NCI-H226 (cell line): ENCODE data around the gene TRIM13.
A peak's percentile ranks its signal among the peaks of the same experiment; 100 is the strongest.
"Not testable (repeated sequence)": the region's sequence is repeated elsewhere in the genome, so short reads cannot be mapped to it uniquely, and the experiment has no call there.

Experiments used
- DNase-seq: peaks from one replicate; pipeline ENCODE4 v3.0.0-alpha.2; 2015

TRIM13 gene, protein sequence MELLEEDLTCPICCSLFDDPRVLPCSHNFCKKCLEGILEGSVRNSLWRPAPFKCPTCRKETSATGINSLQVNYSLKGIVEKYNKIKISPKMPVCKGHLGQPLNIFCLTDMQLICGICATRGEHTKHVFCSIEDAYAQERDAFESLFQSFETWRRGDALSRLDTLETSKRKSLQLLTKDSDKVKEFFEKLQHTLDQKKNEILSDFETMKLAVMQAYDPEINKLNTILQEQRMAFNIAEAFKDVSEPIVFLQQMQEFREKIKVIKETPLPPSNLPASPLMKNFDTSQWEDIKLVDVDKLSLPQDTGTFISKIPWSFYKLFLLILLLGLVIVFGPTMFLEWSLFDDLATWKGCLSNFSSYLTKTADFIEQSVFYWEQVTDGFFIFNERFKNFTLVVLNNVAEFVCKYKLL

DNA sequence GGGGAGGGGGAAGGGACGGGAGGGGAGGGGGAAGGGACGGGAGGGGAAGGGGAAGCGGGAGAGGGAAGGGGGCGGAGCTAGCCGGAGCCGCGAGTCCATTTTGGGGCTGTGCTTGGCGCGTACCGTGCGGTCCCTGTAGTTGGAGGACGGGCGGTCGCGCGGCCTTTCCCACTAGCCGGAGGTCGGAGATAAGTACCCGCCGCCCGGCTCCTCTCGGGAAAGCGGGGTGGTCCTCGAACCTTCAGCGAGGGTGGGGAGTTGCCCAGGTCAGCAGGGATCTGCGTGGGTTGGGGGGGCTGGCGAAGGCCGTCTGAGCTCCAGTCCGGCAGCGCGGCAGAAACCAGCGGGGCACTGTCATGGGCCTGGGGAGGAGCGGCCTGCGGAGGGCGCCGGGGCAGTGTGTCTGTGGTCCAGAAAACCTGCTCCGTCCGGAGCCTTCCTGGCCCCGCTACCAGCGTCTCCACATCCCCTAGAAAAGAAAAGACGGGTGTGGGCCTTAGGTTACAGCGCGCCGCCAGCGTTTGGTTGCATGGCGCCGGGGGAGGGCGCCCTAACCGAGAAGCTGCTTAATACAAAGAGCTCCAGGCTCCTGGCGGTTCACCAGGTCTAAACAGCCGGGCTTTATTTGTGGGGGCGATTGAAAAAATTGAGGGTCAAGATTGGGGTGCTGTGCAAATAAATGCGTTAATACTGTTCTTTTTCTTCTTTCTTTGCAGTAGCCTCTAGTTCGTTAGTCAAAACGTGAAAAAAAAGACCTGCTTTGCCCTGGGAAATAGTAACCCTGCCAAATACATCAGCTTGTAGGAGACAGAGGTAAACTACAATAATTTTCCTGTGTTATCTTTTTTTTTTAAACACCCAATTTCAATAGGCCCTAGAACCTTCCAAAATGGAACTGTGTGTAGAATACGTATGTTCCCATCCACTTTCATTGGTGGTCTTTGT lies at the start of gene TRIM13:
TSS of gene TRIM13 (plus strand) at position 92 of the 945 bp plus-strand sequence. CDS start 14,899 bp downstream, outside the sequence.
- DNase-seq, result peak; percentile 78

DNA sequence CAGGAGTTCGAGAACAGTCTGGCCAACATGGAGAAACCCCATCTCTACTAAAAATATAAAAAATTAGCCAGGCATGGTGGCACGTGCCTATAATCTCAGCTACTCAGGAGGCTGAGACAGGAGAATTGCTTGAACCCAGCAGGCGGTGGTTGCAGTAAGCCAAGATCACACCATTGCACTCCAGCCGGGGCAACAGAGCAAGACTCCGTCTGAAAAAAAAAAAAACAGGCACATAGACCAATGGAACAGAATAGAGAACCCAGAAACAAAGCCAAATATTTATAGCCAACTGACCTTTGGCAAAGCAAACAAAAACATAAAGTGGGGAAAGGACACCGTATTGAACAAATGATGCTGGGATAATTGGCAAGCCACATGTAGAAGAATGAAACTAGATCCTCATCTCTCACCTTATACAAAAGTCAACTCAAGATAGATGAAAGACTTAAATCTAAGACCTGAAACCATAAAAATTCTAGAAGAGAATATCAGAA lies 48.0 kb upstream of the TRIM13 start:
- DNase-seq, result not testable (repeated sequence)

DNA sequence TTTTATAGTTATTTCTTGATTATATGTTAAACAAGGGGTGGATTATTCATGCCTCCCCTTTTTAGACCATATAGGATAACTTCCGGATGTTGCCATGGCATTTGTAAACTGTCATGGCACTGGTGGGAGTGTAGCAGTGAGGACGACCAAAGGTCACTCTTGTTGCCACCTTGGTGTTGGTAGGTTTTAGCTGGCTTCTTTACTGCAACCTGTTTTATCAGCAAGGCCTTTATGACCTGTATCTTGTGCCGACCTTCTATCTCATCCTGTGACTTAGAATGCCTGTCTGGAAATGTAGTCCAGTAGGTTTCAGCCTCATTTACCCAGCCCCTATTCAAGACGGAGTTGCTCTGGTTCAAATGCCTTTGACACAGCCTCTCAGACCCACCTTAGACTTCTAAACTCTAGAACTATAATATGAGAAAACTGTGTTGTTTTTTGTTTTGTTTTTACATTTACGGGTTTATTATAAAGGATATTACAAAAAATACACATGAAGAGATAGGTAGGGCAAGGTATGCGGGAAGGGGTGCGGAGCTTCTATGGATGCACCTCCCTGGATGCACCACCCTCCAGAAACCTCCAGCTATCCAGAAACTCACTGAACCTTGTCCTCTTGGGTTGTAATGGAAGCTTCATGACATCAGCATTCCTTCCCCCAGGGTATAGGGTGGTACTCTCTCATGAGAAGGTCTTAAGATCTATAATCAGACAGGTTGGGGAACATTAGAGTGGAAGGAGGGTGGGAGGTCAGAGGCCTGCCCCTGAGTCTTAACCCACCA lies 44.9 kb upstream of the TRIM13 start:
- DNase-seq, result no peak

DNA sequence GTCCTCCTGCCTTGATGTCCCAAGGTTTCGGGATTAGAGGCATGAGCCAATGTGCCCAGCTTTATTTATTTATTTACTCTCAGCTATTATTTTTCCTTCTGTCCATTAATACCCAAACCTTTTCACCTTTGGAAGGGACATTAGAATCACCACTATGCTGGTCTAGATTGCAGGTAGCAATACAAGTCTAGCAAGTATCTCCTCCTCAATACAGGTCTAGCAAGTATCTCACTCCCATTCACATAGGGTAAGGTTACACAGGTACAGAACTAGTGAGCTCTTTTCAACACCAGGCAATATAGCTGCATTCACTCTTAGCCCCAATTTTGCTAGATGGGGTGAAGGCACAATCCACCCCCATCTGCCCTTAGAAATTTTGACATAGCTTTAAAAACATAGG lies 43.3 kb upstream of the TRIM13 start:
- no peak for DNase-seq

DNA sequence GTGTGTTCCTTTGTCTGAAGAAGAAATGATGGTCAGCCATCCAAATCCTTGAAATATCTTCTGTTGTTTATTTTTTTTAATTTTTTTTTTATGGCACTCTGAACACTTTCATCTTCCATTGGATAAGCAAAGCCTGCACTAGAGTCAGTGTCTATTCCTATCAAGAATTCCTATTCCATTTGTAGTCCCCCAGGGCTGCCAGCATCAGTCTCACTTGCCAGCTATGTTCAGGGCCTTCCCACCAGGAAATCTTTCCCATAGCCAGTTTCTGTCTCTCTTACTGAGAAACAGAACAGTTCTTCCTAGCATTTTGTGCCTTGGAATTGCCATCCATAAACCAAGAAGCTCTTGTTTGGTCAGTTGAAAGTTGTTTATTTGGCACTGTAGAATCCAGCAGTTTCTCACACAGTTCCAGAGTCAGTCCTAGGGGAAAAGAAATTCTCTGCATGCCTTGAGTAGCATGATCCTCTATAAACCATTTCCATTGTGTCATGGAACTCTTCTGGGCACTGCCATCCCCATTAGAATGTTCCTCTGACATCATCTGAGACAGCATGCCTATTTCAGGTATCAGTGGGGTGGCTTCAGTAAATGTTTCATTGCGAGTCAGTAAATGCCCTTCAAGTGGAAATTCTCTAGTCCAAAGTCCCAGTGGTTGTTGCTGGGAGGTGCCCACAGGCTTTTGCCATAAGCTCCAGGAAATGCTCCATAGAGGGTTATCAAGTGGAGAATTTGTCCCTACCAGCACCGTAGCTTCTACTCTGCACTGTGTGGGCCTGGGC lies 42.0 kb upstream of the TRIM13 start:
- no peak for DNase-seq

DNA sequence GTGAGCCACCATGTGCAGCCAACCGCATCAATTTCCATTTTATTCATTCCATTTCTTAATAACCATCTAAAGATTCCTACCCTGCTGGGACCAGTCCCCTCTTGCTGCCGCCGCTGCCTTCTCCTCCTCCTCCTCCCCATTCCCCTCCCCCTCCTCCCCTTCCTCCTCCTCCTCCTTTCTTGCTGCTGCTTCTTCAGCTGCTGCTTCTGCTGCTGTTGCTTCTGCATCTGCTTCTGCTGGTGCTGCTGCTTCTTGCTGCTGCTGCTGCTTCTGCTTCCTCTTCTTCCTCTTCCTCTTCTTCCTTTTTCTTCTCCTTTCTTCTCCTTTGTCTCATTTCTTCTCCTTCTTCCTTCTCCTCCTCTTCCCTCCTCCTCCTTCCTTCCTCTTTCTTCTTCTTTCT lies 40.7 kb upstream of the TRIM13 start:
- DNase-seq, result no peak

DNA sequence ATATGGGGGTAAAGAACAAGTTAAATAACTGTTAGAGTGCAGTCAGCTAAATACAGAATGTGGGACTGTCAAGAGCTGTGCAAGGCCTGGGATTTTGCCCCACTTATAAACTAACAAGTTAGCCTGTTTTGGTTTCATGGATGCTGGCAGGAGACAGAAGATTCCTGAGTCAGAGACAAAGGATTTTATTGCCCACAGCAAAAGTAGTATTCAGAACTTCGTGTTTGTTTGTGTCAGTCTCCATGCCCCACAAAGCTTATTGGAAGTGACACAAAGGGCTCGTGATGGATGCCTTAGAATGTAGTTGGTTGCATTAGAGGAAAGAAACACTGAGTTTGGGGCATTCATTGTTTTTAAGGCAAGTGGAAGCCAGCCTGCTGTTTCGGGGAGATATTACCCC lies 38.5 kb upstream of the TRIM13 start:
- DNase-seq, result no peak

DNA sequence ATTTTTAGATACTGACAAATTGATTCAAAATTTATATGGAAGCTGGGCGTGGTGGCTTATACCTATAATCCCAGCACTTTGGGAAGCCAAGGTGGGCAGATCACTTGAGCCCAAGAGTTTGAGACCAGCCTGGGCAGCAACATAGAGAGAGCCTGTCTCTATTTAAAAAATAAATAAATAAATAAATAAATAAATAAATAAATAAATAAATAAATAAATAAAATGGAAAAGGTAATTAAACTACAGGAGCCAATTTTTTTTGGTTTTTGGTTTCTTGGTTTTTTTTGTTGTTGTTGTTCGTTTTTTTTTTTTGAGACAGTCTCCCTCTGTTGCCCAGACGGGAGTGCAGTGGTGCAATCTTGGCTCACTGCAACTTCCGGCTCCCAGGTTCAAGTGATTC lies 29.4 kb upstream of the TRIM13 start:
- no peak for DNase-seq

DNA sequence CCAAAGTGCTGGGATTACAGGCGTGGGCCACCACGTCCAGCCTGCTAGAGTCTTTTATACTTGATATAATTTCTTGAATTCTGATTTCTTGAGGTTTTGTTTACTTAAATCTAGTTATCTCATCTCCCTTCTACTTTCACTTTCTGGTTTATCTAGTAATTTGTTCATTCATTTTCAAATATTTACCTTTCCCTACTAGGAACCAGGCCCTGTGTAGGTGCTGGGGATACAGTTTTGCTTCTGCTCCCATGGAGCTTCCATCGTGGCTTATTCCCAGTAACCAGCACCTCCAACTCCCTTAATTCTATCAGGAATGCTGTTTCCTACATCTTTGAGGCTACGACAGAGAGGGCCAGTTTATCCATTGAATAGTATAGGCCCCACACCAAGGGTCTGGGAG lies 24.1 kb upstream of the TRIM13 start:
- no peak for DNase-seq

DNA sequence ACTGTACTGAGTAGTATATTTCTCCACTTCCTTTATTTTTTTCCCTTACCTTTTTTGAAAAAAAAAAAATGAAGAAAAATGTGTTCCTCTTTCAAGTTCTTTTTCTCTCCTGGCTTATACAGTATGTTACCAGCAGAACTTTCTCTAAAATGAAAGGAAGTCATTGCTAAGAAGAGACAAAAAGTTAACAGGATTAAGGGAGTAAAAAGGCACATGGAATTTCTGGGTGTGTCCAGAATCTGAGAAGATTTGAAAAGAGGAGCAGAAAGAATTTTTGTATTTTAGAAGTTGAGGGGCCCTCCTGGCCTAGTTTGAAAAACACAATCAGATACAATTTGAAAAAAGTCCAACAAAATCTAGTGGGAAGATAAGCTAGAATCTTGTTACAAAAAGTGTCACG lies 21.0 kb upstream of the TRIM13 start:
- no peak for DNase-seq

DNA sequence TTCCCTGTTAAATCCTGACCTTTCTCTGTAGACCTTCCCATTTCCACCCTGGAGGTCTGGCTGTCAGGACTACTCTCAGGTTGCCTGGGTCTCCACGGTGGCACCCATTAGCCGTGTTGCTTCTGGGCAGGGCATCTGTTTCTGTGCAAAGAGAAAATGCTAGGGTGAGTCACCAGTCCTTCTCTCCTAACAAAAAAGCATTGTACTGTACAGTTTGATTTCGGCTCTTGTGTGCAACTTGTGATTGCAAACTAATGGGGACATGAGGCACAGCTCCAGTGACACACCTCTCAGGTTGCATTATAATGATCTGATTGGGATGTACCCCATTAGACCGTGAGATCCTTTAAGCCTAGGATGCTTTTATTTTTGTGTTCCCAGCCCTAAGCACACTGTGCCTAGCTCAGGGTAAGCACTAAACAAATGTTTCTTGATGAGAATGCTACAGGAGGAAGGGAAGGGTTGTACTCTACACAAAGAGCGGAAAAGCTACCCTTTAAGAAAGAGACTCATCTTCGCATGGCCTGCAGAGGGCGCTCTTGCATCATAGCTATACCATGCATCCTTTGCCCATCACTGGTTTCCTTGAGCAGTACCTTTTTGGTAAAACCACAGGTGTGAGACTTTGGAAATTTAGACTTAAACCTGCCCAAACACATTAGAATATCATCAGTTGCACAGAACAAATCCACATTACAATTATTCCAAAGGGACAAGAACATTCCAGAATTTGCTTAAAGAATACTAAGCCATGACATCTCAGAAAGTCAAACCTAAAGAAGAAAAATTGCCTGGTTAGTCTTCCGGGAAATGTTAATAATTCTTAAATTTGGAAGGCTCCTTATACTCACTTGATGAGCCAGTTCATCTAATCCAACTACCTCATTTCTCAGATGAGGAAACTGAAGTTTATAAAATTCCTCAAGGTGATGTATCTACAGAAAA lies 20.3 kb upstream of the TRIM13 start:
- DNase-seq, result no peak

DNA sequence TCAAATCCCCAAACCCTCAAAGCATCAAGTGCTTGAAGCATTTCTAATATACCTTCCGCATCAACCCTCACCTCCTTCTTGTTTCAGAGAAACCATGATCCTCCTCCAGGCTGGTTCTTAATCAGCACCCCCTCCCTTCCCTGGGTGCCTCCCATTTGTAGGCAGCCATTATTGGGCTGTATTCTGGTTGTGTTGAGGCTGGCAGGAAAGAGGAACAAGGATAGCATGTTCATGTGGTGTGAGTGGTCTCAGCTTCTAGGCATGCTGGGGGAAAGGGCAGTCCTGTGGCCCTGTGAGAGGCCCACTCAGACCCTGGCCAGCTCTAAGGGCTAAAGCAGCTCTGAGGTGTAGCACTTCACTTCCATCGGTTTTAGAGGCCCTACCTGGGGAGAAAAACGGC lies 18.9 kb upstream of the TRIM13 start:
- DNase-seq, result no peak

DNA sequence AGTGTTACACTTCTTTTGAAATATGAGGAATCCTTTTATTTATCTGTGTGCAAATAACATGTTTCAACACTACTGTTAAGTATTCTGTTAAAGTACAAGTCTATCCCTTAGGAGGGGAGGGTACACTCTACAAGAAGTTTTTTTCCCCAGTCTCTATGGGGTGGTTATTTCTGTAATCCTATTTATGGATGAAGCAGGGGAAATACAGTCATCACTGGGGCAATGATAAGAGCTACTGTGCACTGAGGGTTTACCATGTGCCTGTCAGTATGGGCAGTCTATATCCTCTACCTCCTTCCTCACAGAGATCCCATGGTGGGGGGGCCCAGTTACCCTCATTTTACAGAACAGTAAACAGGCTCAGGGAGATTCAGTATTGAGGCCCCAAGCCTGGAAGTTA lies 16.6 kb upstream of the TRIM13 start:
- DNase-seq, result no peak

DNA sequence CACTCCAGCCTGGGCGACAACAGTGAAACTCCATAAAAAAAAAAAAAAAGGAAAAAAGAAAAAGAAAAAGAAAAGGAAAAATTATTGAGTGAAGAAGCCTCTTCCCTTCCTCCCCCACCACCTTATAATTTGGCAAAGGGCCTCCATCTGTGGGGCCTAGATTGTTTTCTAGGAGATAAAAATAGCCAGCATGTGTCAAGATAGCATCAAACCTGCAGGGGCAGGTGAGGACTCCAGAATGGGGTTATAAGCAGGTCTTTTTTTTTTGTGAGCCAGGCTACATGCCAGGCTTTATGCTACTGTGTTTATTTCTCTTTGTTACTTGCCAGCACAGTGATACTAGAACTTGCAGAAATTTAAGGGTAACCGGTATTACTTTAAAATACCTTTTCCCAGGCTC lies 11.7 kb upstream of the TRIM13 start:
- no peak for DNase-seq

DNA sequence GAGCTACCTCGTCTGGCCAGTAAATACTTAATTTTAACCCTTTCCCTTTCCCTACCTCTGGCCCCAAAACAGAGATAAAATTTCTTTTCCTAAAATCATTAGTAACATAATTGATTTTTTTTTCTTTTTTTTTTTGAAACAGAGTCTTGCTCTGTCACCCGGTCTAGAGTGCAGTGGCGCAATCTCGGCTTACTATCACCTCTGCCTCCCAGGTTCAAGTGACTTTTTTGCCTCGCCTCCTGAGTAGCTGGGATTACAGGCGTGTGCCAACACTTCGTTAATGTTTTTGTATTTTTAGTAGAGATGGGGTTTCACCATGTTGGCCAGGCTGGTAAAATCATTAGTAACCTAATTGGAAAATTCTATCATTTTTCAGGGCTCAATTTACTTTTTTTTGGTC lies 10.4 kb upstream of the TRIM13 start:
- DNase-seq, result no peak

DNA sequence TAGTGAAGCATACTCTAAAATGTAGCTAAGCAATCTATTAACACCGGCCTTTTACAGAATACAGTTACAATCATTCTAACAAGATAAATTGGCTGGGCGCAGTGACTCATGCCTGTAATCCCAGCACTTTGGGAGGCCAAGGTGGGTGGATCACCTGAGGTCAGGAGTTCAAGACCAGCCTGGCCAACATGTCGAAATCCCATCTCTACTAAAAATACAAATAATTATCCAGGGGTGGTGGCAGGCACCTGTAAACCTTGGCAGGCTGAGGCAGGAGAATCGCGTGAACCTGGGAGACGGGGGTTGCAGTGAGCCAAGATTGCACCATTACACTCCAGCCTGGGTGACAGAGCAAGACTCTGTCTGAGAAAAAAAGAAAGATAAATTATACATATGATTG lies 6.2 kb upstream of the TRIM13 start:
- not testable (repeated sequence) for DNase-seq

DNA sequence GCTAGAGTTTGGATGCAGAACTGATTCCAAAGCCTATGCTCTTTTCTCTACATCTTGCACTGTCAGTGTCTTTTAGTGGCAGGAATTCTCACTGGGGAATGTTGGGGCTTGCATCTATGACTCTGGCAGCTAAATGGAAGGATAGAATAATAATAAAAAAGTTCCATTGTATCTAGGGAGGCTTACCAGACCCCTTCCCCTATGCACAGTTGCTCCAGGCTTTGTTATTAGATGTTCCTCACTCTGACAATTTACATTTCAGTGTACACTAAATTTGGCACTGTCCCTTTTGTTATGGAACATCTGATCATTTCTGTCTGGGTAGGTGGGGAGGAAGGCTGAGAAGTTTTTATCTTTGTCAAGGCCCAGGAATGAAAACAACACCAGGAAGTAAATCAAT lies 3.7 kb upstream of the TRIM13 start:
- no peak for DNase-seq

DNA sequence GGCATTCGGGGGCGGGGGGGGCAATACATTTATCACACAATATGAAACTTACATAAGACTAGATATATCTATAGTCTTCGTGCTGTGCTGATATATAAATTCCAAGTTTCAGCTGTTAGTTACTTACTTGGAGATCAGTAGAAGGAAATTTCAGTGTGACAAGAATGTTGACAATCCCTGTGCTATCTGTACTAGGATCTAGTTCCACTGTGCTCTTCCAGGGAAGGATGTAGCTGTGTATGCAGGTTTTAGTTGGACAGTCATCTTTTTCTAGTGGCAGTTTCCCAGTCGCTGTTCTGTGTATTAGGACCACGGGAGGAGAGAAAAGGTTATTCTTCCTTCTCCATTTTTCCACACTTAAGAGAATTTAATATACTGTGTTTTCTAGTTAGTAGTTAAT lies 3.2 kb upstream of the TRIM13 start:
- no peak for DNase-seq

DNA sequence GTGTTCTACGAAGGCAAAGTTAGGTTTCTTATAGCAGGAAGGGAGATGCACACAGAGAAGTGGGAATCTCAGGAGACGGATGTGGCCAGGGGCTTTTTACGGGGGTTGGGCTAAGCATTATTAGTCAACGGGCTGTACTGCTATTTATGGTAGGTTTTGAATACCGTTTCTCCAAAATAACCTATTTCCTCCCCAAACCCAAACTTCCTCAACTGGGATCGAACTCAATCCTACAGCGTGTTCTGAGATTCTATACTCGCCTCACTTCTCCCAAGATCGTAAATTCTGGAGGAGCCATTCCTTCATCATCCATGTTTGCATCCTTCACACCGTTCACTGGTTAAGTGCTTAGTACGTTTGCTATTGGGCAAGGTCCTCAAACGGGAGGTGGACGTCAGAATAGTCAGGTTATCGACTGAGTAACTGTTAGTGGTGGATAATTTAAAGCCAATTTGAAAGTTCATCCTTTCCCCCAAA lies 1.2 kb upstream of the TRIM13 start:
- DNase-seq, result no peak

DNA sequence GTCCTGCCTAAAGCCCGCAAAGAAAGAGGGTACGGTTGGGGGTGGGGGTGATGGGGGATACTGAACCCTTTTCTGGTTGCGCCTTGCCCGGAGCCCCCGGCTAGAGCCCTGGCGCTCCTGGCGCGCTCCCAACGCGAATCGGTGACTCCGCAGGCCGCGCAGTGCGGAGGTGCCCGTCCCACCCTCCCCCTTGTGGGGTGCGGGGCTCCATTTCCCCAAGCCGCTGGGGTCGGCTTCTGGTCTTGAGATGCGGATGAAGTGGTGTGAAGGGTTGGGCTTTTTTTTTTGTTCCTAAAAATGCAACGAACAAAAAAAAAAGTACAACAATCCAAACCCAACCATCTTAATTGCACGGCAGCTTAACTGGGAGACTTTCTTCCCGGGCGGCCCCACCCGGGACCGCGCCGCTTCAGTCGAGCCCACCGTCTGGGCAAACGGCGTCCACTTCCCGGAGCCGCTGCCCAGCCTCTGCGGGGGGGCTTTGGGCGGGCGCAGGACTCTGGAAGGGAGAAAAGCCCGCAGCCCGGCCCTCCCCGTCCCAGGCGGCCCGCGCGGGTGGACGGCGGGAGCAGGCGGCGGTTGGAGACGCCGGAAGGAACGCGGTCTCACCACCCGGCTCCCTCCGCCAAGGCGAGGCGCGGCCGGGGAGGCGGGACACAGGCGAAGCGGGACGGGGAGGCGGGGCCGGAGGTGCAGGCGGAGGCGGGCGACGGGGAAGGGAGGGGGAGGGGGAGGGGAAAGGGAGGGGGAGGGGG lies 504 bp upstream of the TRIM13 start:
- DNase-seq, result peak; percentile 82
